Panc1 (cell line): ENCODE results near the gene LARP7. TPM values are rescaled to one million over a fixed set of nuclear protein-coding genes. Genes with fewer than 3 reads are reported as not detected.

ENCODE experiments used
- ATAC-seq: fragments of 200-7000 bp; cut with Tn5 transposase; 2 replicates; pipeline ENCODE4 v1.9.1; 2020; ENCODE audit warnings: mild to moderate bottlenecking, moderate library complexity
- BruUV-seq: library from RNA; stranded (reverse); fragments of 400-500 nt; replicated peaks from 2 replicates; lab custom pipeline; 2021; lab: Mats Ljungman, UMichigan
- CTCF ChIA-PET: fragments of 300-600 bp; sonication (Branson Sonifier 250); formaldehyde crosslinking; loops from one replicate; lab custom pipeline; 2022; ENCODE audit warnings: antibody characterized with exemption; lab: Charles Lee
- POLR2A ChIA-PET: fragments of 300-600 bp; sonication (Branson Sonifier 250); formaldehyde crosslinking; loops from one replicate; lab custom pipeline; 2022; ENCODE audit warnings: antibody characterized with exemption; lab: Charles Lee
- DNase-seq: peaks from one replicate; pipeline ENCODE4 v3.0.0-alpha.2; 2010; ENCODE audit warnings: low read depth, low spot score
- H3K27ac ChIP-seq: 2 replicates; pipeline ENCODE4 v1.5.1; 2011; ENCODE audit warnings: mild to moderate bottlenecking, low read length, inconsistent platforms
- H3K27me3 ChIP-seq: fragments of 200-500 bp; sonication (Bioruptor generic); 2 replicates; pipeline ENCODE4 v1.6.0; 2014; ENCODE audit warnings: low read length, inconsistent platforms; ENCODE audit not compliant: control insufficient read depth, insufficient read depth
- H3K36me3 ChIP-seq: fragments of 200-500 bp; sonication (Bioruptor generic); 2 replicates; pipeline ENCODE4 v1.5.1; 2014; ENCODE audit warnings: inconsistent platforms, mild to moderate bottlenecking, low read length, moderate library complexity; ENCODE audit not compliant: control insufficient read depth, insufficient read depth
- H3K4me1 ChIP-seq: 2 replicates; pipeline ENCODE4 v1.5.1; 2011; ENCODE audit warnings: inconsistent platforms, mild to moderate bottlenecking, low read length, moderate library complexity; ENCODE audit not compliant: control insufficient read depth, insufficient read depth
- H3K4me3 ChIP-seq, 2 experiments: 2 replicates each; pipeline ENCODE4 v1.5.1; 2011 to 2012; ENCODE audit warnings: low read depth in 2 of 2, low read length in 2 of 2, mild to moderate bottlenecking in 2 of 2, inconsistent platforms in 1 of 2, moderate library complexity in 1 of 2
- H3K9me3 ChIP-seq: fragments of 200-500 bp; sonication (Bioruptor generic); 2 replicates; pipeline ENCODE4 v1.5.1; 2014; ENCODE audit warnings: low read depth, mild to moderate bottlenecking, inconsistent platforms, low read length, moderate library complexity; ENCODE audit not compliant: control insufficient read depth, insufficient read depth
- CTCF ChIP-seq: fragments of 450-650 bp; IDR thresholded peaks from 2 replicates; pipeline ENCODE4 v1.5.1; 2017; ENCODE audit warnings: mild to moderate bottlenecking
- POLR2AphosphoS5 ChIP-seq: IDR thresholded peaks from 2 replicates; pipeline ENCODE4 v1.6.1; 2012; ENCODE audit warnings: mild to moderate bottlenecking, low read depth, low read length, moderate library complexity
- REST ChIP-seq, 2 experiments: IDR thresholded peaks; 2 replicates each; pipeline ENCODE4 v1.6.1; 2011 to 2012; ENCODE audit warnings: low read depth in 2 of 2, control low read depth in 1 of 2, low read length in 1 of 2, mild to moderate bottlenecking in 1 of 2, moderate library complexity in 1 of 2; ENCODE audit not compliant: insufficient read depth in 1 of 2
- SIN3A ChIP-seq: IDR thresholded peaks from 2 replicates; pipeline ENCODE4 v1.6.1; 2012; ENCODE audit warnings: low read depth, mild to moderate bottlenecking, low read length, moderate library complexity, borderline replicate concordance; ENCODE audit not compliant: insufficient read depth
- TCF7L2 ChIP-seq: IDR thresholded peaks from 2 replicates; pipeline ENCODE4 v1.6.1; 2011; ENCODE audit warnings: mild to moderate bottlenecking, low read depth, low read length, inconsistent platforms
- in situ Hi-C: cut with HindIII; loops from 2 replicates; pipeline ENCODE4 v1.10.0; 2016; ENCODE audit warnings: low sequenced_read_pairs, low pct_unique_long_range_greater_than_20kb
- intact Hi-C: fragments of 100-400 bp; cut with micrococcal nuclease; formaldehyde crosslinking; loops from one replicate; pipeline ENCODE4 v1.10.0; 2022; ENCODE audit not compliant: unreplicated experiment
- total RNA-seq: library from RNA; stranded (reverse); gene quantifications from one replicate; pipeline ENCODE4 v1.2.1, GENCODE V29; 2021; ENCODE audit not compliant: unreplicated experiment

Gene LARP7
- total RNA-seq, 1 experiment from 2014 or later: 21.7 TPM

- CTCF ChIA-PET: no interaction called here
- intact Hi-C loops (no loop called here), in situ Hi-C loops (no loop called here)
- H3K9me3 ChIP-seq: no peaks in the 10 kb centered on the region
- ATAC-seq: no peak
- POLR2A ChIA-PET: no interaction called here
- no peaks in the 10 kb centered on the region for H3K4me1 ChIP-seq
- no peak overlapping the region for H3K4me3 ChIP-seq
- no peak for TF ChIP-seq POLR2AphosphoS5
- no peak for TF ChIP-seq CTCF
- no peak for TF ChIP-seq REST (IDR thresholded peaks at IDR 0.05; ENCODE audit: insufficient read depth in 1 of 2, low read depth in 2 of 2, low read length in 1 of 2)
- no peak for TF ChIP-seq TCF7L2
- TF ChIP-seq SIN3A: no peak
- no peak for DNase-seq
- H3K27ac ChIP-seq: no peak overlapping the region
- no TSS peak for BruUV-seq
- peaks cover 43% of the 10 kb centered on the region for H3K36me3 ChIP-seq
- H3K27me3 ChIP-seq: no peaks in the 10 kb centered on the region
Measured at GRCh38 chr4:112647785-112648184, 10.8 kb downstream of the LARP7 start.

GRCh38 chr4:112648263-112649054 is 11.5 kb downstream of the LARP7 start:
- intact Hi-C loops: no loop called here
- Histone ChIP-seq H3K4me3 (no peak overlapping the region), H3K9me3 (no peaks in the 10 kb centered on the region), H3K27ac (no peak overlapping the region), H3K27me3 (no peaks in the 10 kb centered on the region), H3K4me1 (no peaks in the 10 kb centered on the region), H3K36me3 (peaks cover 43% of the 10 kb centered on the region)
- no peak for TF ChIP-seq POLR2AphosphoS5
- no peak for TF ChIP-seq SIN3A
- TF ChIP-seq REST (IDR thresholded peaks at IDR 0.05; ENCODE audit: insufficient read depth in 1 of 2, low read depth in 2 of 2, low read length in 1 of 2): no peak
- no peak for TF ChIP-seq TCF7L2
- TF ChIP-seq CTCF: no peak
- DNase-seq (no peak), ATAC-seq (no peak)
- no TSS peak for BruUV-seq
- in situ Hi-C loops: no loop called here
- ChIA-PET CTCF (no interaction called here), POLR2A (no interaction called here)
